HG02798 (cell line): ENCODE data around the gene ALX1.

ENCODE experiments used
- ATAC-seq: cut with Tn5 transposase; IDR thresholded peaks from one replicate; pipeline ENCODE4 v1.9.1; 2021; ENCODE audit warnings: mild to moderate bottlenecking; ENCODE audit not compliant: unreplicated experiment, poor library complexity

ALX1 gene

GRCh38 chr12:85280165-85280983 lies at the start of gene ALX1:
TSS of gene ALX1 (plus strand) at chr12:85280220. CDS start at chr12:85280262, 42 bp downstream.
- peak; percentile 72 for ATAC-seq

- ATAC-seq, result no peak
These were observed 42.7 kb upstream of the ALX1 start for GRCh38 chr12:85237327-85237726.

- ATAC-seq, result no peak
These were observed 35.5 kb upstream of the ALX1 start for GRCh38 chr12:85244561-85244960.

- no peak for ATAC-seq
These were observed 26.2 kb upstream of the ALX1 start for GRCh38 chr12:85253853-85254252.

GRCh38 chr12:85257671-85258070 lies 22.3 kb upstream of the ALX1 start:
- ATAC-seq, result no peak

- ATAC-seq, result no peak
These were observed 19.6 kb upstream of the ALX1 start for GRCh38 chr12:85260447-85260846.

- ATAC-seq, result no peak
These were observed 19.1 kb upstream of the ALX1 start for GRCh38 chr12:85260896-85261295.

GRCh38 chr12:85266356-85266755 lies 13.7 kb upstream of the ALX1 start:
- no peak for ATAC-seq

- peak; percentile 71 for ATAC-seq
These were observed 6.4 kb upstream of the ALX1 start for GRCh38 chr12:85273381-85274314.

- no peak for ATAC-seq
These were observed 5.7 kb upstream of the ALX1 start for GRCh38 chr12:85274315-85274651.

- no peak for ATAC-seq
These were observed 4.6 kb upstream of the ALX1 start for GRCh38 chr12:85275374-85275773.

GRCh38 chr12:85277191-85277590 lies 2.8 kb upstream of the ALX1 start:
- no peak for ATAC-seq

- no peak for ATAC-seq
These were observed 2.0 kb upstream of the ALX1 start for GRCh38 chr12:85277900-85278597.

GRCh38 chr12:85278598-85279448 lies 1.2 kb upstream of the ALX1 start:
- no peak for ATAC-seq

GRCh38 chr12:85279449-85280164 lies 413 bp upstream of the ALX1 start:
- no peak for ATAC-seq

GRCh38 chr12:85280984-85281630 lies 1.1 kb downstream of the ALX1 start:
- no peak for ATAC-seq

GRCh38 chr12:85281636-85282312 lies 1.8 kb downstream of the ALX1 start:
- ATAC-seq, result no peak

GRCh38 chr12:85283560-85283959 lies 3.5 kb downstream of the ALX1 start:
- no peak for ATAC-seq
